Astrocyte (in vitro differentiated cells and primary cell): Measurements from ENCODE around the gene C1GALT1C1L. TPM values are rescaled to one million over a fixed set of nuclear protein-coding genes. Genes with fewer than 3 reads are reported as not detected.

Experiments used
- DNase-seq: peaks from one replicate; pipeline ENCODE4 v3.0.0-alpha.2; 2010; ENCODE audit warnings: low read depth
- FAIRE-seq: peaks from 2 replicates; lab custom pipeline; 2011; peaks lifted over from hg19 to GRCh38; lab: Jason Lieb, UNC
- H2AFZ ChIP-seq: 2 replicates; pipeline ENCODE4 v1.6.0; 2012; ENCODE audit warnings: low read depth, low read length, inconsistent platforms
- H3K27ac ChIP-seq: 2 replicates; pipeline ENCODE4 v1.5.1; 2011; ENCODE audit warnings: low read depth, low read length, inconsistent platforms
- H3K27me3 ChIP-seq: 2 replicates; pipeline ENCODE4 v1.6.0; 2011; ENCODE audit warnings: low read length, inconsistent platforms; ENCODE audit not compliant: insufficient read depth
- H3K36me3 ChIP-seq: 2 replicates; pipeline ENCODE4 v1.5.1; 2011; ENCODE audit warnings: low read length, inconsistent platforms; ENCODE audit not compliant: insufficient read depth
- H3K4me1 ChIP-seq: 2 replicates; pipeline ENCODE4 v1.5.1; 2011; ENCODE audit warnings: low read length, inconsistent platforms; ENCODE audit not compliant: insufficient read depth
- H3K4me2 ChIP-seq: 2 replicates; pipeline ENCODE4 v1.6.0; 2012; ENCODE audit warnings: low read length, inconsistent platforms
- H3K4me3 ChIP-seq: 2 replicates; pipeline ENCODE4 v1.5.1; 2011; ENCODE audit warnings: low read depth, mild to moderate bottlenecking, low read length, inconsistent platforms; ENCODE audit not compliant: insufficient read depth
- H3K79me2 ChIP-seq: 2 replicates; pipeline ENCODE4 v1.6.0; 2012; ENCODE audit warnings: mild to moderate bottlenecking, low read length, inconsistent platforms; ENCODE audit not compliant: insufficient read depth
- H3K9ac ChIP-seq: 2 replicates; pipeline ENCODE4 v1.6.0; 2012; ENCODE audit warnings: mild to moderate bottlenecking, low read length, inconsistent platforms
- H3K9me3 ChIP-seq: 2 replicates; pipeline ENCODE4 v1.5.1; 2012; ENCODE audit warnings: low read depth, mild to moderate bottlenecking, low read length, inconsistent platforms; ENCODE audit not compliant: insufficient read depth
- H4K20me1 ChIP-seq: 2 replicates; pipeline ENCODE4 v1.6.0; 2012; ENCODE audit warnings: low read length, inconsistent platforms; ENCODE audit not compliant: insufficient read depth
- H3K27ac Mint-ChIP-seq: one replicate; pipeline ENCODE4 v1.8.0; 2021; ENCODE audit warnings: mild to moderate bottlenecking, mixed read lengths; ENCODE audit not compliant: unreplicated experiment
- H3K27me3 Mint-ChIP-seq: one replicate; pipeline ENCODE4 v1.8.0; 2021; ENCODE audit warnings: low read depth, mixed read lengths; ENCODE audit not compliant: unreplicated experiment
- H3K36me3 Mint-ChIP-seq: one replicate; pipeline ENCODE4 v1.8.0; 2021; ENCODE audit warnings: low read depth, mixed read lengths; ENCODE audit not compliant: unreplicated experiment
- H3K4me1 Mint-ChIP-seq: one replicate; pipeline ENCODE4 v1.8.0; 2021; ENCODE audit warnings: low read depth, mixed read lengths; ENCODE audit not compliant: unreplicated experiment
- H3K4me3 Mint-ChIP-seq: one replicate; pipeline ENCODE4 v1.8.0; 2021; ENCODE audit warnings: mild to moderate bottlenecking, moderate library complexity, mixed read lengths; ENCODE audit not compliant: unreplicated experiment
- H3K9me3 Mint-ChIP-seq: one replicate; pipeline ENCODE4 v1.8.0; 2021; ENCODE audit warnings: mild to moderate bottlenecking, mixed read lengths; ENCODE audit not compliant: unreplicated experiment
- EZH2 ChIP-seq: IDR thresholded peaks from 2 replicates; pipeline ENCODE4 v1.6.1; 2012; ENCODE audit warnings: mild to moderate bottlenecking, low read length, inconsistent platforms; ENCODE audit not compliant: insufficient read depth
- total RNA-seq: library from RNA; stranded (reverse); gene quantifications from 2 replicates; pipeline ENCODE4 v1.2.1, GENCODE V29; 2021
- TF ChIP-seq, protein P1 (sequence below): IDR thresholded peaks from 2 replicates; pipeline ENCODE4 v1.5.1; 2011; ENCODE audit warnings: low read depth, mild to moderate bottlenecking, inconsistent platforms, low read length, moderate library complexity; ENCODE audit not compliant: insufficient read depth

Gene C1GALT1C1L
- total RNA-seq, 1 donor from 2014 or later: not detected

DNA sequence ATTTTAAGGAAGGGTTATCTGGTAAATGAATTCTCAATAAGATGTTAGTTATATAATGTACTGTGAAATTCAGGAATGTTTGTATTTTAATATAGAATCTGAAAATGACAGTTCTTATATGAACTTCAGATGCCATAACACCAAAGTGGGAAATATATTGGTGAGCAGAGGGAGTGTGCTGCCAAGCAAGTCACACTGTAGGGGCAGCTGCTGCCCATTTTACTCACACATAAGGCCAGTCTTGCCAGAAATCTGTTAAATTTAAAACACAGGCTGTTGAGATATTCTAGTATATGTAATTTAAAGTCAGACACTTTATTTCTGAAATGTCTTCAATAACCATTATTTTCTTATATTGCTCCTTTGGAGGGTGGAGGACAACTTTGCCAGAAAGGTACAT is 34.6 kb upstream of the C1GALT1C1L start:
- H3K9ac ChIP-seq: no peak overlapping the region
- peaks cover 10% of the 10 kb centered on the region for H3K4me1 ChIP-seq
- no peaks in the 10 kb centered on the region for H3K9me3 Mint-ChIP-seq
- no peaks in the 10 kb centered on the region for H3K36me3 Mint-ChIP-seq
- no peak overlapping the region for H2AFZ ChIP-seq
- H3K4me3 Mint-ChIP-seq: no peak overlapping the region
- H3K27me3 ChIP-seq: no peaks in the 10 kb centered on the region
- no peak overlapping the region for H3K4me2 ChIP-seq
- H3K4me1 Mint-ChIP-seq: peaks cover 6% of the 10 kb centered on the region
- no peaks in the 10 kb centered on the region for H4K20me1 ChIP-seq
- H3K27ac Mint-ChIP-seq: no peak overlapping the region
- no peak for FAIRE-seq
- H3K36me3 ChIP-seq: no peaks in the 10 kb centered on the region
- H3K9me3 ChIP-seq: no peaks in the 10 kb centered on the region
- no peak overlapping the region for H3K4me3 ChIP-seq
- H3K27ac ChIP-seq: no peak overlapping the region
- no peaks in the 10 kb centered on the region for H3K79me2 ChIP-seq
- H3K27me3 Mint-ChIP-seq: no peaks in the 10 kb centered on the region
- TF ChIP-seq, protein P1, sequence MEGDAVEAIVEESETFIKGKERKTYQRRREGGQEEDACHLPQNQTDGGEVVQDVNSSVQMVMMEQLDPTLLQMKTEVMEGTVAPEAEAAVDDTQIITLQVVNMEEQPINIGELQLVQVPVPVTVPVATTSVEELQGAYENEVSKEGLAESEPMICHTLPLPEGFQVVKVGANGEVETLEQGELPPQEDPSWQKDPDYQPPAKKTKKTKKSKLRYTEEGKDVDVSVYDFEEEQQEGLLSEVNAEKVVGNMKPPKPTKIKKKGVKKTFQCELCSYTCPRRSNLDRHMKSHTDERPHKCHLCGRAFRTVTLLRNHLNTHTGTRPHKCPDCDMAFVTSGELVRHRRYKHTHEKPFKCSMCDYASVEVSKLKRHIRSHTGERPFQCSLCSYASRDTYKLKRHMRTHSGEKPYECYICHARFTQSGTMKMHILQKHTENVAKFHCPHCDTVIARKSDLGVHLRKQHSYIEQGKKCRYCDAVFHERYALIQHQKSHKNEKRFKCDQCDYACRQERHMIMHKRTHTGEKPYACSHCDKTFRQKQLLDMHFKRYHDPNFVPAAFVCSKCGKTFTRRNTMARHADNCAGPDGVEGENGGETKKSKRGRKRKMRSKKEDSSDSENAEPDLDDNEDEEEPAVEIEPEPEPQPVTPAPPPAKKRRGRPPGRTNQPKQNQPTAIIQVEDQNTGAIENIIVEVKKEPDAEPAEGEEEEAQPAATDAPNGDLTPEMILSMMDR: no peak
- TF ChIP-seq EZH2: no peak
- DNase-seq: no peak

DNA sequence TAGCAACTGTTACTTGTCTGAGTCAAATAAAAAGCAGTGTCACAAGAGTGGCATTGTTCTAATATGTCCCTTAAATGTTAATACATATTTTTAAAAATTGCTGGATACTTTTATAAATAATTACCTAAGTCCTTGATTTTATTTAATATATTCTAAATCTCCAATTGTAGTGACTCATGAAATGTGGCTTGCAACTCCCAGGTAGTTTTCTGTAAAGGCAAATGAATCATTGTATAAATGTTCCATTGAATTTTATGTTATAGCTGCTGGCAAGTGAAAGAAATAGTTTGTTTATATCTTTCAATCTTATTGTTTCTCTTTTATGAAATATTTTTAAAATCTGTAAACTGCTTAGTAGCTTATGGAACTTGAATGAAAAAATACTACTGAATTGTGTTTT is 32.7 kb upstream of the C1GALT1C1L start:
- no peaks in the 10 kb centered on the region for H3K9me3 ChIP-seq
- no peak for FAIRE-seq
- no peaks in the 10 kb centered on the region for H3K9me3 Mint-ChIP-seq
- H4K20me1 ChIP-seq: no peaks in the 10 kb centered on the region
- H3K36me3 Mint-ChIP-seq: no peaks in the 10 kb centered on the region
- H2AFZ ChIP-seq: no peak overlapping the region
- H3K4me1 Mint-ChIP-seq: peaks cover 6% of the 10 kb centered on the region
- H3K27ac ChIP-seq: no peak overlapping the region
- TF ChIP-seq, protein P1: no peak
- no peak for TF ChIP-seq EZH2
- no peaks in the 10 kb centered on the region for H3K27me3 ChIP-seq
- H3K4me3 ChIP-seq: no peak overlapping the region
- H3K4me1 ChIP-seq: peaks cover 10% of the 10 kb centered on the region
- H3K79me2 ChIP-seq: no peaks in the 10 kb centered on the region
- no peaks in the 10 kb centered on the region for H3K27me3 Mint-ChIP-seq
- H3K4me2 ChIP-seq: no peak overlapping the region
- no peak for DNase-seq
- H3K4me3 Mint-ChIP-seq: no peak overlapping the region
- H3K9ac ChIP-seq: no peak overlapping the region
- H3K27ac Mint-ChIP-seq: no peak overlapping the region
- H3K36me3 ChIP-seq: no peaks in the 10 kb centered on the region

DNA sequence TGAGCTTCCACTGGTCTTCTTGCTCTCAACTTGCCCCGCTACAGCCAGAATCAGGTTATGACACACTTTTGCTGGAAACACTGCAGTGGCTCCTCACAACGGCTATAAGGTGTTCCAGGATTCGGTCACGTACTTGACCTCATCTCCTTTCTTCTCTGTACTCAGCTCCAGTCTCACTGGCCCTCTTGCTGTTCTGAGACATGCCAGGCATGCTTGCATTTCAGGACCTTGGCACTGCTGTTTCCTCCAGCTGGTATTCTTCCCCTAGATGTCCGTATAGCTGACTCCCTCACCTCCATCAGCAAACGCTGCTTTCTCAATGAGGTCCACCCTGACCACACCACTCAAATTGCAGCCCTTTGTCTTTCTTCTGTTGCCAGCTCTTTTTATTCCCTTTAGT is 31.9 kb upstream of the C1GALT1C1L start:
- H3K9me3 ChIP-seq: no peaks in the 10 kb centered on the region
- no peaks in the 10 kb centered on the region for H3K36me3 ChIP-seq
- no peak overlapping the region for H3K4me3 Mint-ChIP-seq
- no peak overlapping the region for H3K4me3 ChIP-seq
- no peaks in the 10 kb centered on the region for H3K36me3 Mint-ChIP-seq
- no peaks in the 10 kb centered on the region for H3K9me3 Mint-ChIP-seq
- no peak overlapping the region for H3K4me2 ChIP-seq
- H3K27me3 Mint-ChIP-seq: no peaks in the 10 kb centered on the region
- no peak overlapping the region for H3K27ac Mint-ChIP-seq
- FAIRE-seq (no peak), DNase-seq (no peak)
- H3K9ac ChIP-seq: no peak overlapping the region
- peaks cover 6% of the 10 kb centered on the region for H3K4me1 Mint-ChIP-seq
- H2AFZ ChIP-seq: no peak overlapping the region
- no peaks in the 10 kb centered on the region for H4K20me1 ChIP-seq
- H3K79me2 ChIP-seq: no peaks in the 10 kb centered on the region
- TF ChIP-seq, protein P1: no peak
- TF ChIP-seq EZH2: no peak
- peaks cover 10% of the 10 kb centered on the region for H3K4me1 ChIP-seq
- H3K27ac ChIP-seq: no peak overlapping the region
- no peaks in the 10 kb centered on the region for H3K27me3 ChIP-seq
